WTC11 (cell line): Measurements from ENCODE around the gene ADAM11.

Experiments
- NR1H2 ChIP-seq: sonication (generic); formaldehyde crosslinking; IDR thresholded peaks from 2 replicates; pipeline ENCODE4 v1.9.0; 2021; ENCODE audit warnings: mild to moderate bottlenecking, moderate library complexity, missing genetic modification reagents
- ZNF121 ChIP-seq: sonication (generic); formaldehyde crosslinking; IDR thresholded peaks from 2 replicates; pipeline ENCODE4 v1.8.0; 2023; ENCODE audit warnings: missing genetic modification reagents
- TF ChIP-seq, protein P1 (sequence below): fragments of 200-600 bp; IDR thresholded peaks from 2 replicates; pipeline ENCODE4 v1.8.0; 2022; ENCODE audit warnings: antibody characterized with exemption
- TF ChIP-seq, protein P2 (sequence below): sonication (generic); formaldehyde crosslinking; IDR thresholded peaks from 2 replicates; pipeline ENCODE4 v1.8.0; 2022; ENCODE audit warnings: mild to moderate bottlenecking, missing genetic modification reagents

DNA sequence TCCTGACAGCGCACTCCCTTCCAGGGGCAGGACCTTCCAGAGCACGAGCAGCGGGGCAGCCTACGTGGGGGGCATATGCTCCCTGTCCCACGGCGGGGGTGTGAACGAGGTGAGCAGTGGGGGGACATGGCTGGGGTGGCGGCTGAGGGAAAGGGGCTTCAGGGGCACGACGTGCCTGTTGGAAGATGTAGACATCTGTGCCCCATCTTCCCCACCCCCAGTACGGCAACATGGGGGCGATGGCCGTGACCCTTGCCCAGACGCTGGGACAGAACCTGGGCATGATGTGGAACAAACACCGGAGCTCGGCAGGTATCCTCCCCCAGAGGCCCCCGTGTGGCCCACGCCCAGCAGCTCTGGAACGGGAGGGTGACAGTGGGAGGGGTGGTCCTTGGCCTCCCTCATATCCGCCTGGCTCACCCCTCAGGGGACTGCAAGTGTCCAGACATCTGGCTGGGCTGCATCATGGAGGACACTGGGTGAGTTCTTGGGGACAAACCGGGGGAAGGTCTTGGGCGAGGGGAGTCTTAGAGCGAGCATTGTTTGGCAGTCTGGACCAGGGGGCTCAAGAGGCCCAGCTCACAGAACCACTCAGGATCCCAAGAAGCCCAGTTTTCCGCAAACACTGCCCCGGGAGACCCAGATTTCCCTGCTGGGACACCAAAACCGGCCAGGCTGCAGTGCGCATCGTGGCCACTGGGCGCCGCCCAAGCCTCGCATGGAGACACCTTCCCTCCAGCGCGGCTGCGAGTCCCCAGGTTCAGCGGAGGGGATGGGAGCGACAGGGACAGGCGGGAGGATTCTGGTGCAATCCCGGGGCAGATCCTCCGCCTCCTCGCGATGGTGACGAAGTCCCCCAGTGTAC lies 15.7 kb downstream of the ADAM11 start:
- TF ChIP-seq, protein P1, sequence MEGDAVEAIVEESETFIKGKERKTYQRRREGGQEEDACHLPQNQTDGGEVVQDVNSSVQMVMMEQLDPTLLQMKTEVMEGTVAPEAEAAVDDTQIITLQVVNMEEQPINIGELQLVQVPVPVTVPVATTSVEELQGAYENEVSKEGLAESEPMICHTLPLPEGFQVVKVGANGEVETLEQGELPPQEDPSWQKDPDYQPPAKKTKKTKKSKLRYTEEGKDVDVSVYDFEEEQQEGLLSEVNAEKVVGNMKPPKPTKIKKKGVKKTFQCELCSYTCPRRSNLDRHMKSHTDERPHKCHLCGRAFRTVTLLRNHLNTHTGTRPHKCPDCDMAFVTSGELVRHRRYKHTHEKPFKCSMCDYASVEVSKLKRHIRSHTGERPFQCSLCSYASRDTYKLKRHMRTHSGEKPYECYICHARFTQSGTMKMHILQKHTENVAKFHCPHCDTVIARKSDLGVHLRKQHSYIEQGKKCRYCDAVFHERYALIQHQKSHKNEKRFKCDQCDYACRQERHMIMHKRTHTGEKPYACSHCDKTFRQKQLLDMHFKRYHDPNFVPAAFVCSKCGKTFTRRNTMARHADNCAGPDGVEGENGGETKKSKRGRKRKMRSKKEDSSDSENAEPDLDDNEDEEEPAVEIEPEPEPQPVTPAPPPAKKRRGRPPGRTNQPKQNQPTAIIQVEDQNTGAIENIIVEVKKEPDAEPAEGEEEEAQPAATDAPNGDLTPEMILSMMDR = peak; percentile 97
- no peak for TF ChIP-seq NR1H2 (CRISPR knock-in tag)
- TF ChIP-seq, protein P2, sequence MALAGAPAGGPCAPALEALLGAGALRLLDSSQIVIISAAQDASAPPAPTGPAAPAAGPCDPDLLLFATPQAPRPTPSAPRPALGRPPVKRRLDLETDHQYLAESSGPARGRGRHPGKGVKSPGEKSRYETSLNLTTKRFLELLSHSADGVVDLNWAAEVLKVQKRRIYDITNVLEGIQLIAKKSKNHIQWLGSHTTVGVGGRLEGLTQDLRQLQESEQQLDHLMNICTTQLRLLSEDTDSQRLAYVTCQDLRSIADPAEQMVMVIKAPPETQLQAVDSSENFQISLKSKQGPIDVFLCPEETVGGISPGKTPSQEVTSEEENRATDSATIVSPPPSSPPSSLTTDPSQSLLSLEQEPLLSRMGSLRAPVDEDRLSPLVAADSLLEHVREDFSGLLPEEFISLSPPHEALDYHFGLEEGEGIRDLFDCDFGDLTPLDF (CRISPR knock-in tag) = no peak
- TF ChIP-seq ZNF121 (CRISPR knock-in tag) = no peak
